ENCODE data around the gene RAPGEF3. TPM values are rescaled to one million over a fixed set of nuclear protein-coding genes. Genes with fewer than 3 reads are reported as not detected.

RAPGEF3 gene
- total and polyA plus RNA-seq, 4 donors: 1.3 to 4.3 (median 1.4) TPM

GRCh38 chr12:47744005-47744651 is 14.6 kb downstream of the RAPGEF3 start:
- whole genome bisulfite sequencing: 33% methylated on average over 10 of the region's 10 CpGs
- no peak overlapping the region for H3K4me3 ChIP-seq (ENCODE audit: low read depth in 1 of 3, low read length in 3 of 3)
- no peaks in the 10 kb centered on the region for H3K36me3 ChIP-seq (ENCODE audit: control insufficient read depth in 4 of 4, insufficient read depth in 3 of 4, low read depth in 1 of 4, low read length in 3 of 4)
- no peaks in the 10 kb centered on the region for H3K27me3 ChIP-seq (ENCODE audit: control insufficient read depth in 4 of 4, insufficient read depth in 4 of 4, low read length in 3 of 4)
- no peak overlapping the region for H3K27ac ChIP-seq (ENCODE audit: low read depth in 1 of 2, low read length in 2 of 2)
- H3K9me3 ChIP-seq (ENCODE audit: control insufficient read depth in 4 of 4, low read length in 3 of 4): no peaks in the 10 kb centered on the region
- TF ChIP-seq FOXA2 (IDR thresholded peaks at IDR 0.05): no peak
- TF ChIP-seq JUND (IDR thresholded peaks at IDR 0.05): no peak
- no peak for TF ChIP-seq ZBTB33 (IDR thresholded peaks at IDR 0.05)
- TF ChIP-seq REST (IDR thresholded peaks at IDR 0.05): no peak
- TF ChIP-seq RAD21 (IDR thresholded peaks at IDR 0.05): peak; percentile 71 to 83
- no peak for TF ChIP-seq EGR1 (IDR thresholded peaks at IDR 0.05; ENCODE audit: low read depth in 2 of 2)
- no peak for TF ChIP-seq HNF4G (IDR thresholded peaks at IDR 0.05)
- no peak for TF ChIP-seq HNF4A (conservative IDR thresholded peaks at IDR 0.05)
- no peak for TF ChIP-seq FOXA1 (IDR thresholded peaks at IDR 0.05)
- TF ChIP-seq CTCF (IDR thresholded peaks at IDR 0.05; ENCODE audit: low read depth, low read length, missing input control): peak; percentile 65
- no peak for TF ChIP-seq RXRA (IDR thresholded peaks at IDR 0.05)
- no peak for TF ChIP-seq YY1 (IDR thresholded peaks at IDR 0.05)
- TF ChIP-seq SP1 (IDR thresholded peaks at IDR 0.05): no peak
- no peak for TF ChIP-seq TAF1 (conservative IDR thresholded peaks at IDR 0.05)
- peak; percentile 56 for DNase-seq (ENCODE audit: low spot score)
- no peak overlapping the region for H3K9ac ChIP-seq (ENCODE audit: low read depth in 1 of 2, low read length in 2 of 2)
- no peaks in the 10 kb centered on the region for H3K4me1 ChIP-seq (ENCODE audit: control insufficient read depth in 4 of 4, insufficient read depth in 4 of 4, low read length in 3 of 4)

- Histone ChIP-seq H3K9ac (ENCODE audit: low read depth in 1 of 2, low read length in 2 of 2) (no peak overlapping the region), H3K4me1 (ENCODE audit: control insufficient read depth in 4 of 4, insufficient read depth in 4 of 4, low read length in 3 of 4) (no peaks in the 10 kb centered on the region), H3K36me3 (ENCODE audit: control insufficient read depth in 4 of 4, insufficient read depth in 3 of 4, low read depth in 1 of 4, low read length in 3 of 4) (no peaks in the 10 kb centered on the region), H3K4me3 (ENCODE audit: low read depth in 1 of 3, low read length in 3 of 3) (no peak overlapping the region), H3K27ac (ENCODE audit: low read depth in 1 of 2, low read length in 2 of 2) (no peak overlapping the region), H3K27me3 (ENCODE audit: control insufficient read depth in 4 of 4, insufficient read depth in 4 of 4, low read length in 3 of 4) (no peaks in the 10 kb centered on the region), H3K9me3 (ENCODE audit: control insufficient read depth in 4 of 4, low read length in 3 of 4) (no peaks in the 10 kb centered on the region)
- DNase-seq (ENCODE audit: low spot score): no peak
- TF ChIP-seq JUND (IDR thresholded peaks at IDR 0.05) (no peak), EGR1 (IDR thresholded peaks at IDR 0.05; ENCODE audit: low read depth in 2 of 2) (no peak), YY1 (IDR thresholded peaks at IDR 0.05) (no peak), SP1 (IDR thresholded peaks at IDR 0.05) (no peak), RXRA (IDR thresholded peaks at IDR 0.05) (no peak), HNF4A (conservative IDR thresholded peaks at IDR 0.05) (no peak), HNF4G (IDR thresholded peaks at IDR 0.05) (no peak), ATF3 (IDR thresholded peaks at IDR 0.05) (no peak), NR2F2 (IDR thresholded peaks at IDR 0.05) (no peak), TAF1 (conservative IDR thresholded peaks at IDR 0.05) (no peak), GABPA (IDR thresholded peaks at IDR 0.05 in 1 of 2, conservative IDR thresholded peaks at IDR 0.05 in 1 of 2) (no peak), MAX (IDR thresholded peaks at IDR 0.05) (no peak), FOXA2 (IDR thresholded peaks at IDR 0.05) (no peak), RAD21 (IDR thresholded peaks at IDR 0.05) (no peak), REST (IDR thresholded peaks at IDR 0.05) (no peak)
- WGBS: 72% methylated on average over 9 of the region's 9 CpGs
Observed at GRCh38 chr12:47743311-47743860, 15.3 kb downstream of the RAPGEF3 start.
